Measurements from ENCODE around the gene RNU6-1. TPM values are rescaled to one million over a fixed set of nuclear protein-coding genes. Genes with fewer than 3 reads are reported as not detected.

The RNU6-1 gene
- total and polyA plus RNA-seq, 2 donors (not counting 1 experiment from before 2014, with no cell fraction given), result not detected

DNA sequence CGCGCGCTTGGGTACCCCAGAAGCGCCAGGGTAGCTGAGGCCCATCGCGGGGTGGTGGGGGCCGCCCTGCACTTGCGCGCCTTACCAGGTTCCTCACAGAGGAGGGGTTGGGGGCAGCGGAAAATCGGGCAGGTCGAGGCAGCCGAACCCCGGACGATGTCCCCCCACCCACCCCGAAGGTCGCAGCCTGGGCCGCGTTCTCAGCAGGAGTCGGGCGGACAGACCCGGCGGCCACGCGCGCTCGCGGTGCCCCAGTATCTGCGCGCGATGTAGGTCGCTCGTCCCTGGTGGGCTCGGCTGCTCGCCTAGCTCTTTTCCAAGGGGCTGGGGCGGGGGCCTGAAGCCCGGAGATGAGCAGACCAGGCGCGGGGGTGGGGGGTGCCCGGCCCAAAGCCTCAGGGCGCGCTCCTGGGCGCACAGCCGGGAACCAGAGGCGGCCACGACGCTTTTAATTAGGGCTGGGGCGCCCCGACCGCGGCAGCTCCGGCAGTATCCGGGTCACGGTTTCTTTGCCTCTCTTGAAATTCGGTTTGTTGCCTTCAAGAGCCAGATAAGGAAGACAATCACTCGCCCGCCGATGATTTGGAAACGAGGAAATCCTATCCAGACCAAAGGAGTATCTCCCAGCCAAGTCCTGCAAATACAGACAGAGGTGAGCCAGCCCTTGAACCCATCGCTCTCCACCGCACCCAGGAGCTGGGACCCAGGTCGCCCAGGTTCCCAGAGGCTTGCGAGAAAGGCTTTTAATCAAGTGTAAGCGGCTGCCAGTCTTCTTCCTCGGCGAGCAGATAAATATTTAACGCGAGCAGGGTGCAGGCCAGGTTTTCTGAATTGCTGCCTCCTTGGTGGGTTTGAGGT, 10.0 kb downstream of the RNU6-1 start:
- peaks cover 66% of the 10 kb centered on the region for H3K27me3 Mint-ChIP-seq
- Histone ChIP-seq H3K27ac (ENCODE audit: low read length in 2 of 2) (no peak overlapping the region), H3K9ac (ENCODE audit: low read length) (no peak overlapping the region), H3K4me2 (replicated peaks; ENCODE audit: low read depth, low read length, poor library complexity, severe bottlenecking) (peak overlapping the region; percentile 60), H3K9me3 (ENCODE audit: control extremely low read depth in 1 of 3, control insufficient read depth in 2 of 3, insufficient read depth in 1 of 3, low read length in 2 of 3) (peaks cover 0 to 79% (median 17%) of the 10 kb centered on the region in 3 donors), H4K20me1 (ENCODE audit: control insufficient read depth, insufficient read depth, low read length, poor library complexity, severe bottlenecking) (peaks cover 6% of the 10 kb centered on the region), H3K36me3 (replicated peaks in 1 of 2; ENCODE audit: control extremely low read depth in 1 of 2, control insufficient read depth in 1 of 2, extremely low read depth in 1 of 2, insufficient read depth in 2 of 2, low read length in 1 of 2) (no peaks in the 10 kb centered on the region), H3K4me3 (ENCODE audit: control extremely low read depth in 1 of 5, extremely low read depth in 1 of 5, insufficient read depth in 1 of 5, low read depth in 2 of 5, low read length in 4 of 5) (peak overlapping the region in 1 of 5 experiments; percentile 14), H3K27me3 (replicated peaks in 1 of 4; ENCODE audit: control extremely low read depth in 1 of 4, control insufficient read depth in 3 of 4, insufficient read depth in 4 of 4, low read length in 3 of 4) (peaks cover 4 to 92% (median 69%) of the 10 kb centered on the region in 4 experiments), H3K79me2 (ENCODE audit: control insufficient read depth, insufficient read depth, low read length) (no peaks in the 10 kb centered on the region), H2AFZ (ENCODE audit: insufficient read depth, low read depth, low read length, poor library complexity, severe bottlenecking) (no peak overlapping the region), H3K4me1 (ENCODE audit: control insufficient read depth in 2 of 2, insufficient read depth in 2 of 2, low read length in 2 of 2) (peaks cover 59 to 76% of the 10 kb centered on the region in 2 donors)
- ATAC-seq (ENCODE audit: low read depth) (no peak), DNase-seq (peak; percentile 32)
- no peaks in the 10 kb centered on the region for H3K9me3 Mint-ChIP-seq (ENCODE audit: insufficient read depth)
- 15% methylated on average over 64 of the region's 68 CpGs for WGBS (ENCODE audit: insufficient coverage)
- ChIA-PET POLR2A (interaction anchor here (0.7 kb wide), 1 partner anchor 8 kb away, joined by 6 read pairs; no protein-coding TSS in a partner anchor), CTCF (interaction anchor here (1.6 to 16.8 kb wide), 2 partner anchors 11 to 47 kb away, joined by 3 to 237 read pairs; no protein-coding TSS in a partner anchor)
- H3K27ac Mint-ChIP-seq, result peak overlapping the region; percentile 56
- H3K4me1 Mint-ChIP-seq, result peaks cover 58% of the 10 kb centered on the region
- intact Hi-C loops (cut with micrococcal nuclease), result no loop called here
- H3K4me3 Mint-ChIP-seq, result no peak overlapping the region
- TF ChIP-seq EZH2 (IDR thresholded peaks at IDR 0.05; ENCODE audit: borderline replicate concordance, insufficient read depth, low read depth, low read length, poor library complexity, severe bottlenecking), result no peak
- TF ChIP-seq, protein P1, sequence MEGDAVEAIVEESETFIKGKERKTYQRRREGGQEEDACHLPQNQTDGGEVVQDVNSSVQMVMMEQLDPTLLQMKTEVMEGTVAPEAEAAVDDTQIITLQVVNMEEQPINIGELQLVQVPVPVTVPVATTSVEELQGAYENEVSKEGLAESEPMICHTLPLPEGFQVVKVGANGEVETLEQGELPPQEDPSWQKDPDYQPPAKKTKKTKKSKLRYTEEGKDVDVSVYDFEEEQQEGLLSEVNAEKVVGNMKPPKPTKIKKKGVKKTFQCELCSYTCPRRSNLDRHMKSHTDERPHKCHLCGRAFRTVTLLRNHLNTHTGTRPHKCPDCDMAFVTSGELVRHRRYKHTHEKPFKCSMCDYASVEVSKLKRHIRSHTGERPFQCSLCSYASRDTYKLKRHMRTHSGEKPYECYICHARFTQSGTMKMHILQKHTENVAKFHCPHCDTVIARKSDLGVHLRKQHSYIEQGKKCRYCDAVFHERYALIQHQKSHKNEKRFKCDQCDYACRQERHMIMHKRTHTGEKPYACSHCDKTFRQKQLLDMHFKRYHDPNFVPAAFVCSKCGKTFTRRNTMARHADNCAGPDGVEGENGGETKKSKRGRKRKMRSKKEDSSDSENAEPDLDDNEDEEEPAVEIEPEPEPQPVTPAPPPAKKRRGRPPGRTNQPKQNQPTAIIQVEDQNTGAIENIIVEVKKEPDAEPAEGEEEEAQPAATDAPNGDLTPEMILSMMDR (IDR thresholded peaks at IDR 0.05), result no peak

All from B cell (primary cell).